ENCODE results near the gene LGALS7B. TPM values are rescaled to one million over a fixed set of nuclear protein-coding genes. Genes with fewer than 3 reads are reported as not detected.
"Not testable (repeated sequence)": the region's sequence is repeated elsewhere in the genome, so short reads cannot be mapped to it uniquely, and the experiment has no call there.

LGALS7B gene
- total and polyA plus RNA-seq, 2 donors (not counting 1 experiment from before 2014, with no cell fraction given): not detected

DNA sequence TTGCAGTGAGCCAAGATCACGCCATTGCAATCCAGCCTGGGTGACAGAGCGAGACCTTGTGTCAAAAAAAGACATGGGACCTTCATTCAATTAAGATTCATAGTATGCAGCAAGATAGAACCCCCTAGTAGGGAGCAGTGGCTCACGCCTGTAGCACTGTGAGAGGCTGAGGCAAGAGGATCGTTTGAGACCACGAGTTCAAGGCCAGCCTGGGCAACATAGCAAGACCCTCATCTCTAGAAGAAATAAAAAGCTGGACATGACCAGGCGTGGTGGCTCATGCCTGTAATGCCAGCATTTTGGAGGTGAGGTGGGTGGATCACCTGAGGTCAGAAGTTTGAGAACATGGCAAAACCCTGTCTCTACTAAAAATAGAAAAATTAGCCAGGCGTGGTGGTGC is 8.6 kb upstream of the LGALS7B start:
- Histone ChIP-seq H3K4me3 (ENCODE audit: control extremely low read depth in 1 of 5, extremely low read depth in 1 of 5, insufficient read depth in 1 of 5, low read depth in 2 of 5, low read length in 4 of 5) (no peak overlapping the region), H3K27ac (ENCODE audit: low read length in 2 of 2) (no peak overlapping the region), H3K36me3 (replicated peaks in 1 of 2; ENCODE audit: control extremely low read depth in 1 of 2, control insufficient read depth in 1 of 2, extremely low read depth in 1 of 2, insufficient read depth in 2 of 2, low read length in 1 of 2) (no peaks in the 10 kb centered on the region), H3K4me2 (replicated peaks; ENCODE audit: low read depth, low read length, poor library complexity, severe bottlenecking) (no peak overlapping the region), H3K9ac (ENCODE audit: low read length) (no peak overlapping the region), H3K79me2 (ENCODE audit: control insufficient read depth, insufficient read depth, low read length) (no peaks in the 10 kb centered on the region), H2AFZ (ENCODE audit: insufficient read depth, low read depth, low read length, poor library complexity, severe bottlenecking) (no peak overlapping the region), H4K20me1 (ENCODE audit: control insufficient read depth, insufficient read depth, low read length, poor library complexity, severe bottlenecking) (no peaks in the 10 kb centered on the region), H3K27me3 (replicated peaks in 1 of 4; ENCODE audit: control extremely low read depth in 1 of 4, control insufficient read depth in 3 of 4, insufficient read depth in 4 of 4, low read length in 3 of 4) (no peaks in the 10 kb centered on the region), H3K9me3 (ENCODE audit: control extremely low read depth in 1 of 3, control insufficient read depth in 2 of 3, insufficient read depth in 1 of 3, low read length in 2 of 3) (no peaks in the 10 kb centered on the region), H3K4me1 (ENCODE audit: control insufficient read depth in 2 of 2, insufficient read depth in 2 of 2, low read length in 2 of 2) (no peaks in the 10 kb centered on the region)
- Mint-ChIP-seq H3K27ac (no peak overlapping the region), H3K27me3 (peaks cover 9% of the 10 kb centered on the region), H3K9me3 (ENCODE audit: insufficient read depth) (no peaks in the 10 kb centered on the region), H3K4me3 (no peak overlapping the region), H3K4me1 (no peaks in the 10 kb centered on the region)
- ChIA-PET POLR2A (no interaction called here), CTCF (interaction anchor here (0.9 kb wide), 1 partner anchor 125 kb away, joined by 4 read pairs; no protein-coding TSS in a partner anchor)
- no peak for TF ChIP-seq EZH2 (IDR thresholded peaks at IDR 0.05; ENCODE audit: borderline replicate concordance, insufficient read depth, low read depth, low read length, poor library complexity, severe bottlenecking)
- TF ChIP-seq, protein P1, sequence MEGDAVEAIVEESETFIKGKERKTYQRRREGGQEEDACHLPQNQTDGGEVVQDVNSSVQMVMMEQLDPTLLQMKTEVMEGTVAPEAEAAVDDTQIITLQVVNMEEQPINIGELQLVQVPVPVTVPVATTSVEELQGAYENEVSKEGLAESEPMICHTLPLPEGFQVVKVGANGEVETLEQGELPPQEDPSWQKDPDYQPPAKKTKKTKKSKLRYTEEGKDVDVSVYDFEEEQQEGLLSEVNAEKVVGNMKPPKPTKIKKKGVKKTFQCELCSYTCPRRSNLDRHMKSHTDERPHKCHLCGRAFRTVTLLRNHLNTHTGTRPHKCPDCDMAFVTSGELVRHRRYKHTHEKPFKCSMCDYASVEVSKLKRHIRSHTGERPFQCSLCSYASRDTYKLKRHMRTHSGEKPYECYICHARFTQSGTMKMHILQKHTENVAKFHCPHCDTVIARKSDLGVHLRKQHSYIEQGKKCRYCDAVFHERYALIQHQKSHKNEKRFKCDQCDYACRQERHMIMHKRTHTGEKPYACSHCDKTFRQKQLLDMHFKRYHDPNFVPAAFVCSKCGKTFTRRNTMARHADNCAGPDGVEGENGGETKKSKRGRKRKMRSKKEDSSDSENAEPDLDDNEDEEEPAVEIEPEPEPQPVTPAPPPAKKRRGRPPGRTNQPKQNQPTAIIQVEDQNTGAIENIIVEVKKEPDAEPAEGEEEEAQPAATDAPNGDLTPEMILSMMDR (IDR thresholded peaks at IDR 0.05): no peak
- WGBS (ENCODE audit: insufficient coverage): 84% methylated on average over 5 of the region's 7 CpGs
- ATAC-seq (ENCODE audit: low read depth) (no peak), DNase-seq (no peak)
- intact Hi-C loops (cut with micrococcal nuclease): no loop called here

DNA sequence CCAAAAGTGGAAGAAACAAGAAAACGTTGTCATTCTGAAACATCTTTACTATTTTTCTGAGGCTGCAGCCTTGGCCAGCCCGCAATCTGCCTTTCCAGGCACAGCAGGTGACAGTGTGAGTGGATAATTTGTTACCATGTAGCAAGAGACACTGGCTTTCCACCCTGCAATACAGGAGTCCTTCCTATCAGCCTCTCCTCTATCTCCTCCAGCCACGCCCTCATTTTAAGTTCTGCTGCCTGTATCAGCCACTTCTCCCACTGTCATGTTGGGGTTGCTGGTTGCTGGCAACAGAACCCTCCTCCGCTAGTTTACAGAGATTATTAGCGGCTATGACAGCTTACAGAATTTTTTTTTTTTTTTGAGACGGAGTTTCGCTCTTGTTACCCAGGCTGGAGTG is 7.9 kb upstream of the LGALS7B start:
- no peak for ATAC-seq (ENCODE audit: low read depth)
- CTCF ChIA-PET: interaction anchor here (0.9 kb wide), 1 partner anchor 125 kb away, joined by 4 read pairs; no protein-coding TSS in a partner anchor

DNA sequence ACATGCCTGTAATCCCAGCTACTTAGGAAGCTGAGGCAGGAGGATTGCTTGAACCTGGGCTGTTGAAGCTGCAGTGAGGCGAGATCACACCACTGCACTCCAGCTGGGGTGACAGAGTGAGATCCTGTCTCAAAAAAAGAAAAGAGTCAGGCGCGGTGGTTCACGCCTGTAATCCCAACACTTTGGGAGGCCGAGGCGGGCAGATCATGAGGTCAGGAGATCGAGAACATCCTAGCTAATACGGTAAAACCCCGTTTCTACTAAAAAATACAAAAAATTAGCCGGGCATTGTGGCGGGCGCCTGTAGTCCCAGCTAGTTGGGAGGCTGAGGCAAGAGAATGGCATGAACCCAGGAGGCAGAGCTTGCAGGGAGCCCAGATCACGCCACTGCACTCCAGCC is 6.8 kb upstream of the LGALS7B start:
- H3K9me3 ChIP-seq (ENCODE audit: control extremely low read depth in 1 of 3, control insufficient read depth in 2 of 3, insufficient read depth in 1 of 3, low read length in 2 of 3); H4K20me1 ChIP-seq (ENCODE audit: control insufficient read depth, insufficient read depth, low read length, poor library complexity, severe bottlenecking); H3K4me1 Mint-ChIP-seq; H3K36me3 ChIP-seq (replicated peaks in 1 of 2; ENCODE audit: control extremely low read depth in 1 of 2, control insufficient read depth in 1 of 2, extremely low read depth in 1 of 2, insufficient read depth in 2 of 2, low read length in 1 of 2); ATAC-seq (ENCODE audit: low read depth); H2AFZ ChIP-seq (ENCODE audit: insufficient read depth, low read depth, low read length, poor library complexity, severe bottlenecking); DNase-seq; H3K27me3 Mint-ChIP-seq; H3K9ac ChIP-seq (ENCODE audit: low read length); H3K4me3 Mint-ChIP-seq; H3K4me2 ChIP-seq (replicated peaks; ENCODE audit: low read depth, low read length, poor library complexity, severe bottlenecking); H3K27ac Mint-ChIP-seq; H3K27ac ChIP-seq (ENCODE audit: low read length in 2 of 2); intact Hi-C loops (cut with micrococcal nuclease); H3K4me3 ChIP-seq (ENCODE audit: control extremely low read depth in 1 of 5, extremely low read depth in 1 of 5, insufficient read depth in 1 of 5, low read depth in 2 of 5, low read length in 4 of 5); H3K79me2 ChIP-seq (ENCODE audit: control insufficient read depth, insufficient read depth, low read length); H3K27me3 ChIP-seq (replicated peaks in 1 of 4; ENCODE audit: control extremely low read depth in 1 of 4, control insufficient read depth in 3 of 4, insufficient read depth in 4 of 4, low read length in 3 of 4); H3K4me1 ChIP-seq (ENCODE audit: control insufficient read depth in 2 of 2, insufficient read depth in 2 of 2, low read length in 2 of 2); H3K9me3 Mint-ChIP-seq (ENCODE audit: insufficient read depth): not testable (repeated sequence)
- WGBS (ENCODE audit: insufficient coverage): 94% methylated on average over 7 of the region's 13 CpGs
- POLR2A ChIA-PET: interaction anchor here (0.7 kb wide), 1 partner anchor 13 kb away, joined by 3 read pairs; no protein-coding TSS in a partner anchor
- CTCF ChIA-PET: interaction anchor here (0.6 kb wide), 1 partner anchor 148 kb away, joined by 3 read pairs; no protein-coding TSS in a partner anchor

More for the DNA sequence above, 7.9 kb upstream of the LGALS7B start:
- H3K27me3 ChIP-seq (replicated peaks in 1 of 4; ENCODE audit: control extremely low read depth in 1 of 4, control insufficient read depth in 3 of 4, insufficient read depth in 4 of 4, low read length in 3 of 4): no peaks in the 10 kb centered on the region
- H4K20me1 ChIP-seq (ENCODE audit: control insufficient read depth, insufficient read depth, low read length, poor library complexity, severe bottlenecking): no peaks in the 10 kb centered on the region
- no peak overlapping the region for H3K27ac ChIP-seq (ENCODE audit: low read length in 2 of 2)
- no peak for DNase-seq
- H3K4me1 Mint-ChIP-seq: no peaks in the 10 kb centered on the region
- 77% methylated on average over 4 of the region's 7 CpGs for WGBS (ENCODE audit: insufficient coverage)
- no peak overlapping the region for H2AFZ ChIP-seq (ENCODE audit: insufficient read depth, low read depth, low read length, poor library complexity, severe bottlenecking)
- no peak overlapping the region for H3K27ac Mint-ChIP-seq
- no peaks in the 10 kb centered on the region for H3K4me1 ChIP-seq (ENCODE audit: control insufficient read depth in 2 of 2, insufficient read depth in 2 of 2, low read length in 2 of 2)
- H3K9me3 Mint-ChIP-seq (ENCODE audit: insufficient read depth): no peaks in the 10 kb centered on the region
- no peak overlapping the region for H3K4me2 ChIP-seq (replicated peaks; ENCODE audit: low read depth, low read length, poor library complexity, severe bottlenecking)
- H3K9ac ChIP-seq (ENCODE audit: low read length): no peak overlapping the region
- no peak overlapping the region for H3K4me3 Mint-ChIP-seq
- no peak overlapping the region for H3K4me3 ChIP-seq (ENCODE audit: control extremely low read depth in 1 of 5, extremely low read depth in 1 of 5, insufficient read depth in 1 of 5, low read depth in 2 of 5, low read length in 4 of 5)
- H3K36me3 ChIP-seq (replicated peaks in 1 of 2; ENCODE audit: control extremely low read depth in 1 of 2, control insufficient read depth in 1 of 2, extremely low read depth in 1 of 2, insufficient read depth in 2 of 2, low read length in 1 of 2): no peaks in the 10 kb centered on the region
- POLR2A ChIA-PET: no interaction called here
- intact Hi-C loops (cut with micrococcal nuclease): no loop called here
- H3K79me2 ChIP-seq (ENCODE audit: control insufficient read depth, insufficient read depth, low read length): no peaks in the 10 kb centered on the region
- no peak for TF ChIP-seq EZH2 (IDR thresholded peaks at IDR 0.05; ENCODE audit: borderline replicate concordance, insufficient read depth, low read depth, low read length, poor library complexity, severe bottlenecking)
- TF ChIP-seq, protein P1 (IDR thresholded peaks at IDR 0.05): no peak
- H3K27me3 Mint-ChIP-seq: peaks cover 9% of the 10 kb centered on the region
- H3K9me3 ChIP-seq (ENCODE audit: control extremely low read depth in 1 of 3, control insufficient read depth in 2 of 3, insufficient read depth in 1 of 3, low read length in 2 of 3): no peaks in the 10 kb centered on the region

Data from B cell (primary cell).